NCI-H1694 (cell line): ENCODE measurements around the gene HYDIN.

Experiments used
- DNase-seq: peaks from one replicate; lab custom pipeline; 2025; lab: John Stamatoyannopoulos, UW

The HYDIN gene

DNA sequence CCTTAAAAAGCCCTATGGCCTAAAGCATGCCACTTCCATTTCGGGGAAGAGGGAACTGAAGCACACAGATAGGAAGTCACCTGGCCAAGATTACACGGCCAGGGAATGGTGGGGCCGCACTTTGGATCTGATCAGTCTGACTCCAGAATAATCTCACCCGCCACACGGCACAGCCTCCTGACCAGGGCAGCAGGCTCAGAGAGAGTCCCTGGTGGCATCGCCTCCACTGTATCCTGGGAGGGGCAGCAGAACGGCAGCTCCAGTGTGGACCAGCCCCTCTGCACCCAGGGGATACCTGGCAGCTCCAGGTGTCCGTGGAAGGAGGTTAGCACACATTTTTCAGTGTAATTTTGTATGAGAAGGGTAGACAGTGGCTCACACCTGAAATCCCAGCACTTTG is 465.0 kb downstream of the HYDIN start:
- no peak for DNase-seq

DNA sequence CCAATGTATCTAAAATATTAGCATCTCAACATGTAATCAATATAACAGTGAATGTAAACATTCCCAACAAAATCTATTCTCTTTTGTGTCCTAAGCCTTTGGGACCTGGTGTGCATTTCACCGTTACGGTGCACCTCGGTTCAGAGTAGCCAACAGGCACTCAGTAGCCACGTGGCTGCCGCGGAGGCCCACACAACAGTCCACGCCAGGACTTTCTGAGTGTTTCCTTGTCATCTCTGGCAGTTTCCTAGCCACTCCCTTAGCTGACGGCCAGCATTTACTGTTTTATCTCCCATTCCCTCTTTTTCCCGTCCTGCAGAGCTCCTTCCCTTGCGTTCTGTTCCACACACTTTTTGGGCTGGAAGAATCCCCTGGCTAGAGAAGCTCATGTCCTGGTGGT is 465.9 kb downstream of the HYDIN start:
- no peak for DNase-seq

DNA sequence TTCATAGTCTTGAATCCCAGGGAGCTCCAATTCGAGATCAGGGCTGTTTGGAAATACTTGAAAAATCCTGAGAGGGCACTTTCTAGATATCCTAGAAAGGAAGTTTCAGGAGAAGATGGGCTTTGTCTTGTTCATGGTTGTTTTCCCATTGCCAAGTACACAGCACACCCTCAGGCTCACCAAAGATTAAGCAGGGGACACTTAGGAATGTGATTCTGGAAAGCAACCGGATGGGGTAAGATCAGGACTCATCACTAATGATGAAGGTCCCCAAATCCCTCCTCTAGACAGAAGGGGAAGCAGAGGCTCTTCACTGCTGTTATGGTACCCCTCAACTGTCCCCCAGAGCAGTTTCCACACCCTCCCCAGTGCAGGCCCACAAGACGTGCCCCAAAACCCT is 470.3 kb downstream of the HYDIN start:
- DNase-seq = no peak

DNA sequence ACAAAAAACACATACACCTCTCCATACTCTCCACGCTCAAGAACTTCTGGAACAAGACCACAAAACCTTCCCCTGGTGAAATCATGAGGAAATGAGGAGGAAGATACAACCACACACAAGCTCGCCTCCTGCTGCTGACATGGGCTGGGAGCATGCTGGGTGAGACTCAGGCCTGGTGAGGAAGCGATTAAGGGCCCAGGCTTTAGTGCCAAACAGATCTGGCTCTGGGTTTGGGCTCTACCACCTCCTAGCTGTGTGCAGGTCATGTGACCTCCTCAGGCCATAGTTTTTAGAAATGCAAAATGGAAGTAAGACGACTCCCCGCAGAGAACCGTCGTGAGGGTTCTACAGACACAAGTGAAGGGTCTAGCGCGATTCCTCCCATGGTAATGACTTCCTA is 470.9 kb downstream of the HYDIN start:
- no peak for DNase-seq

DNA sequence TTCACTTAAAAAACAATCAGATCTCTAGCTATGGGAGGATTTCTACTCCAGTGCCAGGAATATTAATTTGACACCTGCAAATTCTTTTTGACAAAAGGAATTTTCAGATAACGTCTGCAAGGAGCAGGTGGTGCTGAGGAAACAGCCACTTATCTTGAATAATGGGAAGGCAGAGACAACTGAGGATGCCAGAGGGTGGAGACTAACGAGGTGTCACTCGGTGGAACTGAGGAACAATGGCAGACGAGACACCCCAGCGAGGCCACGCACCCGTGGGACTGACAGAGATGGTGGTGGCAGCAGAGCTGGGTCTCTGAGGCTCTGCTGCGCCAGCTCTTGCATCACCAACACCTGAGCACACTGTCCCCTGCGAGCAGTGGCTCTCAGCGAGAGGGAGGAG is 471.7 kb downstream of the HYDIN start:
- no peak for DNase-seq
